Skeletal muscle cell (primary cell): ENCODE measurements around the gene NFE2L3.
"Not testable (repeated sequence)": the region's sequence is repeated elsewhere in the genome, so short reads cannot be mapped to it uniquely, and the experiment has no call there.

Experiments used
- DNase-seq: peaks from one replicate; pipeline ENCODE4 v3.0.0-alpha.2; 2010; ENCODE audit warnings: low read depth
- H3K4me3 ChIP-seq: 2 replicates; pipeline ENCODE4 v1.5.1; 2011; ENCODE audit warnings: low read depth, mild to moderate bottlenecking, control low read depth, low read length, moderate library complexity

Gene NFE2L3

GRCh38 chr7:26183545-26184280 lies 31.7 kb downstream of the NFE2L3 start:
- H3K4me3 ChIP-seq = no peak overlapping the region
- no peak for DNase-seq

- not testable (repeated sequence) for DNase-seq, H3K4me3 ChIP-seq
Observed at GRCh38 chr7:26184281-26185101, 32.5 kb downstream of the NFE2L3 start.

DNA sequence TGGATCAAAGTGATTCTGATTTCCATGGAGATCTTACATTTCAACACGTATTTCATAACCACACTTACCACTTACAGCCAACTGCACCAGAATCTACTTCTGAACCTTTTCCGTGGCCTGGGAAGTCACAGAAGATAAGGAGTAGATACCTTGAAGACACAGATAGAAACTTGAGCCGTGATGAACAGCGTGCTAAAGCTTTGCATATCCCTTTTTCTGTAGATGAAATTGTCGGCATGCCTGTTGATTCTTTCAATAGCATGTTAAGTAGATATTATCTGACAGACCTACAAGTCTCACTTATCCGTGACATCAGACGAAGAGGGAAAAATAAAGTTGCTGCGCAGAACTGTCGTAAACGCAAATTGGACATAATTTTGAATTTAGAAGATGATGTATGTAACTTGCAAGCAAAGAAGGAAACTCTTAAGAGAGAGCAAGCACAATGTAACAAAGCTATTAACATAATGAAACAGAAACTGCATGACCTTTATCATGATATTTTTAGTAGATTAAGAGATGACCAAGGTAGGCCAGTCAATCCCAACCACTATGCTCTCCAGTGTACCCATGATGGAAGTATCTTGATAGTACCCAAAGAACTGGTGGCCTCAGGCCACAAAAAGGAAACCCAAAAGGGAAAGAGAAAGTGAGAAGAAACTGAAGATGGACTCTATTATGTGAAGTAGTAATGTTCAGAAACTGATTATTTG lies 33.3 kb downstream of the NFE2L3 start:
- no peak for DNase-seq
- H3K4me3 ChIP-seq = no peak overlapping the region

DNA sequence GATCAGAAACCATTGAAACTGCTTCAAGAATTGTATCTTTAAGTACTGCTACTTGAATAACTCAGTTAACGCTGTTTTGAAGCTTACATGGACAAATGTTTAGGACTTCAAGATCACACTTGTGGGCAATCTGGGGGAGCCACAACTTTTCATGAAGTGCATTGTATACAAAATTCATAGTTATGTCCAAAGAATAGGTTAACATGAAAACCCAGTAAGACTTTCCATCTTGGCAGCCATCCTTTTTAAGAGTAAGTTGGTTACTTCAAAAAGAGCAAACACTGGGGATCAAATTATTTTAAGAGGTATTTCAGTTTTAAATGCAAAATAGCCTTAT lies 33.8 kb downstream of the NFE2L3 start:
- H3K4me3 ChIP-seq = no peak overlapping the region
- no peak for DNase-seq

DNA sequence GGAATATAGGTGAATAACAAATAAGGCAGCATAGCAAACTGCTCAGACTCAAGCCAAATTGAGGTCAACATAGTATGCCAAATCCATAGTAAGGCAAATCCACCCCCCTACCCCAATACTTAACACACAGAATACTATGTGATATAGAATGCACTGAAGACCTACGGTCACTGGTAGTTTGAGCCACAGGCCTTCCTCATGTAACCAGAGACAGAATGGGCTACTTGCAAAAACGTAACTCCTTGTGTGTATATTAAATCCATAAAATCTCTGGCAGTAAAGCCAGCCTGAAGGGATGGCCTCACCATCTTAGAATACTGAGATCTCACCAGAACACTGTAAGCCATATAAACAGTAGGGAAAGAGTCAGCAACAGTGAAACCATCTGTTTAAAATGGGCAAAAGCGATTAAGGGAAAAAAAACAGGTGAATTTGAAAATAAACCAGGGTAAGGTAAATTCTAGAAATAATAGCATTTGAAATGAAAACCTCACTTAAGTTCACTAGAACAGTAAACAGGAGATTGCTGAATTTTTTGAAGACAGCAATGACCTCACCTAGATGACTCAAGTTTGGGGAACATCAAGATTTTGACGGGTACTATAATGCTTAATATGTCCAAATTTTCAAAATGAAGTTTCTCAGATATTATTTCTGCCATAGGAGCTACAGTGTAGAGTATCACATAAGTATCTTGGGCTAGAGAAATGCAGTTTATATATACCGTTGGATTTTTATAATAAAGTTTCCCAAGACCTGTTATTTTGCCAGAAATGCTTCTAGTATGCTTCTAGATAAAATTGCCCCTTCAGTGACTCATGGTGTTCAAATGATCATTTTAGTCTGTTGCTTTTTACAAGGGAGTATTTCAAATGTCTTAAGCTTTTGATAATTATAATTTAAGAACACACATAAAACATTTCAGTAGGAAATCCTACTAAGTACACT lies 34.6 kb downstream of the NFE2L3 start:
- no peak overlapping the region for H3K4me3 ChIP-seq
- no peak for DNase-seq

DNA sequence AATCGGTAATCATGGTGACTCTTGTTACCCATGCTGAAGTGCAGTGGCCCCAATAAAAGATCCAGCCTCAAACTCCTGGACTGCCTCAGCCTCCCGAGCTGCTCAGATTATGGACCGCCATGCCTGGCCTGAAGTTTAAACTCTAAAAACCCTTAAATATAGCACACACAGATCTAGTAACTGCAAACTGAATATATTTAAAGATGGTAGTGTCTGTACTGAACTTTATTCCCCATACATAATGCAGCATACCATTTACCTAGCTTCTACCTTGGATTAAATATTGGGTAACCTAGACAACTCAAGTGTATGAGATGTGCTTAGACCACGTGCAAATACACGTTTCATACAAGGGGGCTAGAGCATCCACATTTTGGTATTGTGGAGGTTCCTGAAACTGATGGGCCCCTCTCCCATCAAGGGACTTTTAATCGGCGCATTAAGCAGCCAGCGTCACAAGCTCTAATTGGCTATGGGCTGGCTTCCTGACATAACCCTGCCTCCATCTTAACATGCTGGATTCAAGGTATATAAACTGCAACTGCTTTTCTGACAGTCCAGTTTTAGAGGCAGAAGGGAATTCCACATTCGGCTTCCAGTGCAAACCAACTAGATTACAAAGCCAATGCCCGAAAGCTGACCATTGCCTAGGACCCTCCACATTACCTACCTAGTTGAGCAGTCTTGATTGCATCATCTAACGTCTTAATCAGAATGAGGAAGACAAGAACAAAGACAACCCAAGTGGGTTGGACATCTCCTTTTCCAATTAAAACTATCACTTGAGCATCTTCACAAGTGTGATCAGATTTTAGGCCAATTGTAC lies 35.6 kb downstream of the NFE2L3 start:
- no peak for DNase-seq
- no peak overlapping the region for H3K4me3 ChIP-seq

GRCh38 chr7:26188206-26188956 lies 36.4 kb downstream of the NFE2L3 start:
- no peak for DNase-seq

DNA sequence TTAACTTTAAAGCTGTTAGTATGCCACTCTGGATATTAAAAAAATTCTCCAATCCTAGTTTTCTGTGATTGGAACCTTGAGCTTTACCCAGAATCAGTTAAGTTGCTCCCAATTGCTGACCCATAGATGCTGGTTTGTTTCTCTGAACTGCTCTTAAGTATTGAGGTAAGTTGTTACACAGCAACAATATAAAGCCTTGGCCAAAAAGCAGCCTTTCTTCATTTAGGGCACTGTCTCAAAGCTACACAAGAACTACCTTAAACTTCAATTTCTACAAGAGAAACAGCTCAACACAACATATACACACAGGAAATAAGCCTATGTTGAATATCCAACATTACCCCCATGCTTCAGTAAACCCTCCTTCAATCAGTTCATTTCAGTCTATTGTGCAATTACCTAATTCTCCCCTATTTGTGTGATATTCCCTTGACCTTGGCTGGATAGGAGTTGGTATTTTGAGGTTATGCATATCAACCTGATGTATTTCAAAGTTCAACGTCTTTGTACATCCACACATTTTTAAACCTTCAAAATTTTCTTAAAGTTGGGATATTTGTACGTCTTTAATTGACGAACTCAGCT lies 37.1 kb downstream of the NFE2L3 start:
- H3K4me3 ChIP-seq = no peak overlapping the region
- no peak for DNase-seq

More at GRCh38 chr7:26188206-26188956, 36.4 kb downstream of the NFE2L3 start:
- no peak overlapping the region for H3K4me3 ChIP-seq

DNA sequence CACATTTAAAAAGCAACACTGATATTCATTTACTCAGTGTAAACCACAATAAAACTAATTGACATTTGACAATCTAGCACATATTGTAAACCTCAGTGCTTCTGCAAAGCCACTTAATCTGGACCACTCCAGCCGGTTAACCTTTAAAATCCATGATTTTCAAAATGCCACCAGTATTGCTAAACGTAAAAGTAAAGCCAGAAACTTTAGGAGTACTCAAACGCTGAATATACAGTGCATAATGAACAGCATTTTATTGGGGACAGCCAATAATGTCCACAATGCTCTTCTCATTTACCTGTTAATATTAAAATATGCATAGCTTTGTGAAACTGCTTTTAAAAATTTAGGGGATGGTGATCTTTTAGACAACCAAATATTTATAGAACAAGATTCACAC lies 37.7 kb downstream of the NFE2L3 start:
- H3K4me3 ChIP-seq = no peak overlapping the region
- no peak for DNase-seq

DNA sequence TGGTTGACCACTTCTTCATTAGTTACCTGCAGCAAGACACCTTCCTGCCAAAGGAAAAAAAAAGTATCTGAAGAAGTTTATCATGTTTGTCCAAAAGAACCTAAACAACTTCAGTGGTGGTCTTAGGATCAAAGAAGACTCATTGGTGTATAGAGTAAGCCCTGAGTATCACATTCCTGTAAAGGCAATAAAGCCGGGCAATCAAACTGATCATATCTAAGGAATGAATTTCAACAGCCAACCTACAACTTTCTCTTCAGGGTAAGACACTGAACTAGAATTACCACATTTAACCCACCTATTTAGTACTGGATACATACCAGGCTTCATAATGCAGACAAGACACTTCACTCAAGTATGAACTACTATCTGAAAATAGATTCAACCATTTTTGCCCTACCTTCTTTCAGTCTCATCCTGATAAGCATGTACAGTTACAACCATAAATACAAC lies 38.4 kb downstream of the NFE2L3 start:
- H3K4me3 ChIP-seq = no peak overlapping the region
- no peak for DNase-seq

DNA sequence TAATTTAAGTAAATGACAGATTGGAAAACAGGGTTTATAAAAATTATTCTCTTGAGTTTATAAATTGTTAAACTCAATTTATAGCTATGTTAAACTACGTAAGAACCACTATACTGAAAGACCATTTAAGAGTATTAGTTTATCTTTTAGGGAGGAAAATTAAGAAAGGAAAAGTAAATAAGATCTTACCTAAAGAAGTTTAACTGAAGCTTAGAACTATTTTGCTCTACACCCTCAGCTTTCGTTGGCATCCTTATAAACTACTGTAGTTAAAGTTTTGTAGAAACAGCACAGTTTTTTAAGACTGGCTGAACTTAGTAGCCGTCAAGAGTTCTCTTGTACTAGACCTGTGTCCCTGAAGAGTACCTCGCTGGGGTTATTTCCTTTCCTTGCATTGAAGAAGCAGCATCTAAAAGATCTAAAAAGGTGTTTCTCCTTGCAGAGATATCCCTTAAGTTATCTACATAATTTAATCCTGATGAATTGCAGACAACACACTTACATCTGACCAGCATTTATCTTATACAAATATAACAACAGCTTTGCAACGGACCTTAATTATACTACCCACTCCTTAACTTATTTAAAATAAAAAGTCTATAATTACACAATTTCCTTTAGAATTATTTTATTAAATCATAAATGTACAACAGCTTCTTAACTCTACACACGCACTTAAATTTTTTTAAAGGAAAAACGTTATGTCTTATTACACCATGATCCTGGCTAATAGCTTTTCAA lies 39.4 kb downstream of the NFE2L3 start:
- H3K4me3 ChIP-seq = no peak overlapping the region

DNA sequence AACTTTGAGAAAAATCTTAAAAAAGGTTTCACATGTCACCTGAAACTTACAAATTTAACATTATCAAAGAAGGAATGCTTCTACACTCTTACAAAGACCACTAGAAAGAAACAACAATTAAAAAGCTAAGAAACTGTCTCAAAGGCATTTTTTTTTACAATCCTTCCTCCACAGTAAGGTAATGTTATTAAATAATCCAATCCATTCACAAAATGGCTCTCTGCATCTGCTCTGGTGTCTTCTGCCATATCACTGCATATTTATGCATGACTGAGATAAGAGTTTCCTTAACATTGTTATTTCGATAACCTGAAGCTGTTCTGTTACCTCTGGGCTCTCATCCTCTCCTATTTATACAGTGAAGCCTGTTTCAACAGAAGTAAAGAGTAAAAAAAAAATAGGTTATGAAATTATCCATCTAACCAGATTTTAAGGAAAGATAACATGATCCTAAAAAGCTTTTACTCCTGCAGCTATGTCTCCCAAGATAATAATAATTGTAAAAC lies 40.0 kb downstream of the NFE2L3 start:
- no peak for DNase-seq
- H3K4me3 ChIP-seq = no peak overlapping the region

More for the DNA sequence above, 39.4 kb downstream of the NFE2L3 start:
- no peak for DNase-seq

- no peak overlapping the region for H3K4me3 ChIP-seq
- DNase-seq = no peak
Observed at GRCh38 chr7:26192485-26193087, 40.6 kb downstream of the NFE2L3 start.

DNA sequence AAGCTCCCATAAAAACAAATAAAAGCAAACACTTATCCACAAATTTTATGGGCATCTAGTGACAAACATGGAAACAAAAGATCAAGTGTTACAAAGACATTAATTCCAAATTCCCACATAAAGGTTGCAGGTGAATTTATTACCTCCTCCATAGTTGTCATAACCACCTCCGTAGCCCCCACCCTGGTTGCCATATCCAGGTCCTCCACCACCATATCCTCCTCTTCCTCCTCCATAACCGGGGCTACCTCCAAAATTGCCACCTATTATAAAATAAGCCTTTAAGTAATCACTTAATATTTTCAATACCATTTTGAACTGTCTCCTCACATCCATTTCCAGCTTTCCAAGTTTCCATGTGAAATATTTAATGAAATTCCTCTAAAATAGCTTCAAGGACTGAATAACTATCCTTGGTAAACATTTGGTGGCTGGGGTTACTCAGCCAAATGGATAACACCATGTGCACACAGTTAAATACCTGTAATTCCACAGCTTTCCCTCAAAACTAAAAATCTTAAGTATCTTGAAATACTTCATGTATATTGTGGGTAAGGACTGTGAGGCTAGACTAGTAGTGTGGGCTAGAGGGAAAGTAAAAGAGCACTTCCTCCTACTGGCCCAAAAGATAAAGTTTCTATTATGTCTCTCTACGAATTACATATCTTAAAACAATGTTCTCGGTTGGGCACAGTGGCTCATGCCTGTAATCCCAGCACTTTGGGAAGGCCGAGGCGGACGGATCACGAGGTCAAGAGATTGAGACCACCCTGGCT lies 41.6 kb downstream of the NFE2L3 start:
- H3K4me3 ChIP-seq = no peak overlapping the region
- no peak for DNase-seq

DNA sequence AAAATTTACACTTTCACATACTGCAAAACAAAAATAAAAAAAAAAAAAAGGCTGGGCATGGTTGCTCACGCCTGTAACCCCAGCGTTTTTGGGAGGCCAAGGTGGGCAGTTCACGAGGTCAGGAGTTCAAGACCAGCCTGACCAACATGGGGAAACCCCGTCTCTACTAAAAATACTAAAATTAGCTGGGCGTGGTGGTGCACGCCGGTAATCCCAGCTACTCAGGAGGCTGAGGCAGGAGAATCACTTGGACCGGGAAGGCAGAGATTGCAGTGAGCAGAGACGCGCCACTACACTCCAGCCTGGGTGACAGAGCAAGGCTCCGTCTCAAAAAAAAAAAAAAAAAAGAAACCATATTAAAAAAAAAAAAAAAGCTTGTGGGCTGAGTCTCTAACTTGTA lies 42.8 kb downstream of the NFE2L3 start:
- not testable (repeated sequence) for DNase-seq, H3K4me3 ChIP-seq
